Skin epidermis (tissue), 12 donors: Measurements from ENCODE around the gene SLC25A4.
A peak's percentile ranks its signal among the peaks of the same experiment; 100 is the strongest.
"Not testable (repeated sequence)": the region's sequence is repeated elsewhere in the genome, so short reads cannot be mapped to it uniquely, and the experiment has no call there.

Source experiments
- H3K27ac ChIP-seq, 21 experiments: fragments of 200-600 bp; sonication (generic) in 11 of 21; one replicate each; pipeline ENCODE4 v1.5.0; 2020; ENCODE audit warnings: mild to moderate bottlenecking in 3 of 21, inconsistent platforms in 2 of 21, moderate library complexity in 2 of 21
- H3K4me3 ChIP-seq, 7 experiments: fragments of 200-600 bp; sonication (generic) in 2 of 7; one replicate each; pipeline ENCODE4 v1.5.0; 2020; ENCODE audit warnings: inconsistent platforms in 2 of 7, mild to moderate bottlenecking in 2 of 7, moderate library complexity in 1 of 7

The SLC25A4 gene

DNA sequence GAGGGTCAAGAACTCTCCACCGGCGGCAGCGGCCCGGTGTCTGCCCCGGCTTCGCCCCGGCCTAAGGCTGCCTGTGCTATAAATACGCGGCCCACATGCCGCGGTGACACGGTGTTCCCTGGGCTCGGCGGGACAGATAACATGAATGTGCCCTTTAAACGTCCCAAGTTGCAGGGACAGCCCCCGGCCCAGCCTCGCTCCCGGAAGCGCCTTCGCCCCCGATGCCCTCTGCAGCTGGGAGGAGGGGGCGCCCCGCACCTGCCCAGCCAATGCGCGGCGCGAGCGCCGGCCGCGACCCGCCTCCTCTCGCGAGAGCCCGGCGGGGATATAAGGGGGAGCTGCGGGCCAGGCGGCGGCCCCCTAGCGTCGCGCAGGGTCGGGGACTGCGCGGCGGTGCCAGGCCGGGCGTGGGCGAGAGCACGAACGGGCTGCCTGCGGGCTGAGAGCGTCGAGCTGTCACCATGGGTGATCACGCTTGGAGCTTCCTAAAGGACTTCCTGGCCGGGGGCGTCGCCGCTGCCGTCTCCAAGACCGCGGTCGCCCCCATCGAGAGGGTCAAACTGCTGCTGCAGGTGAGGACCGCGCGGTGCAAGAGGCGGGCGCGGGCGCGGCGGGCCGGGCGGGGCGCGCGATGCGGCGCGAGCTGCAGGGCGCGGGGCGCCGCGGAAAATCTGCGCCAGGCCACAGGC lies at the start of gene SLC25A4:
Gene SLC25A4 (plus strand): TSS at position 355 of the 689 bp plus-strand sequence. CDS start 107 bp downstream, at position 462.
- peak within 1 kb of the TSS; percentile 42 to 61 (median 56) for H3K4me3 ChIP-seq
- peak within 1 kb of the TSS in 12 of 21 experiments; percentile 23 to 74 (median 40) for H3K27ac ChIP-seq

DNA sequence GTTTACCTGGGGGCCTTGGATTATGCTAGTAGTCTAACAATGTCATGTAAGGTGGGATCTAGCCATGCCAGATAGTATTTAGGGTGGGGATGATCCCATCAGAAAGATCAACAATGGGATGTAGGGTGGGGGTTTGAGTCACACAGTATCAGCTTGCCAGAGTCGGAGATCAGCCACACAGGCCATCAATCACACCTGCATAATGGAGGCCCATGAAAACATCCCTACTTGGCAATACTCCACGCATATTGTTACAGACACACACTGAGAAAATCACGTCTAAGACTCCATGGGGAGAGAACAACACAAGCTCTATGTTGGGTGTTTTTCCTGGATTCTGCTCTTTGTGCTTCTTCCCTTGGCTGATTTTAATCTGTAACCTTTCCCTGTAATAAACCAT lies 49.5 kb upstream of the SLC25A4 start:
- Histone ChIP-seq H3K27ac (no peak overlapping the region), H3K4me3 (no peak overlapping the region)

DNA sequence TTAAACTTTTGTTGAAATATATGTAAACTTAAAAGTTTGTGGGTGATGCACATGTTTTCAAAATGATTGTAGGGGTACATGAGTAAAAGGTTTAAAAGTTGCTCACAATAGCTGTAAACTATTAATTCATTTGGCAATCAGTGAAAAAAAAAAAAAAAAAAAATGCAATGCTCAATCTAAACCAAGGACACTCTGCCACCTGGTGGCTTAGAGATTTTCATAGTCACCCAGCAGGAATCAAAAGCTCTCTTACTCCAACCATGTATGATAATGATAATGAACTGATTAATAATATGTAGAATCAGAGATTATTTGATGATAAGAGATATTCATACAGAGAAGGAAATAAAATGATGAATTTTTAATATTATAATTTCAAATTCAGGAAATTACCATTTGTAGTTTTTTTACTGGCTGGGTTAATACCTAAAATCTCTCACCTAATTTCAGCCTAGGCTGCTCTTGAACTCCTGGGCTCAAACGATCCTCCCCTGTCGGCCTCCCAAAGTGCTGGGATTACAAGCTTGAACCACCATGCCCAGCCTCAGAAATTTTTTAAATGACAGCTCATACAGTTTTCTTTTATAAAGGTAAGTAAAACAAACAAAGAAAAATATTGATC lies 46.9 kb upstream of the SLC25A4 start:
- no peak overlapping the region for H3K4me3 ChIP-seq

GRCh38 chr4:185098474-185098873 lies 44.6 kb upstream of the SLC25A4 start:
- Histone ChIP-seq H3K4me3 (no peak overlapping the region), H3K27ac (no peak overlapping the region)

More for the DNA sequence above, 46.9 kb upstream of the SLC25A4 start:
- H3K27ac ChIP-seq: no peak overlapping the region

GRCh38 chr4:185099024-185099682 lies 43.9 kb upstream of the SLC25A4 start:
- Histone ChIP-seq H3K4me3 (no peak overlapping the region), H3K27ac (no peak overlapping the region)

DNA sequence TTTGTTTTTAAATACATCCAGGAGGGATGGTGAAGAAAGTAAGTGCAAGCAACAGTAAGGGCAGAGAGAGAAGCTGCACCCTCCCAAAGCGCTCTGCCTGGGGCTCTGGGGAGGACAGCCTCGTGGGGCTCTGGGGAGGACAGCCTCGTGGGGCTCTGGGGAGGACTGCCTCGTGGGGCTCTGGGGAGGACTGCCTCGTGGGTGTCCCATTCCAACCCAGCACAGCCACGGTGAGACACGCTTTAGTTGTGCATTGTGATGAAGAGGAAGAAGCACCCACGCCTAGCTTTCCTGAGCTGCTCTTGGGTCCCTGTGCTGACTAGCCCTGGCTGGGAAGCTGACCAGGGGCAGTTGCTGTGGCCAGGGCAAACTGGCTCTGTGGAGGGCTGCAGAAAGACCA lies 43.1 kb upstream of the SLC25A4 start:
- no peak overlapping the region for H3K4me3 ChIP-seq

GRCh38 chr4:185100423-185100822 lies 42.6 kb upstream of the SLC25A4 start:
- Histone ChIP-seq H3K27ac (no peak overlapping the region), H3K4me3 (no peak overlapping the region)

More for the DNA sequence above, 43.1 kb upstream of the SLC25A4 start:
- no peak overlapping the region for H3K27ac ChIP-seq

DNA sequence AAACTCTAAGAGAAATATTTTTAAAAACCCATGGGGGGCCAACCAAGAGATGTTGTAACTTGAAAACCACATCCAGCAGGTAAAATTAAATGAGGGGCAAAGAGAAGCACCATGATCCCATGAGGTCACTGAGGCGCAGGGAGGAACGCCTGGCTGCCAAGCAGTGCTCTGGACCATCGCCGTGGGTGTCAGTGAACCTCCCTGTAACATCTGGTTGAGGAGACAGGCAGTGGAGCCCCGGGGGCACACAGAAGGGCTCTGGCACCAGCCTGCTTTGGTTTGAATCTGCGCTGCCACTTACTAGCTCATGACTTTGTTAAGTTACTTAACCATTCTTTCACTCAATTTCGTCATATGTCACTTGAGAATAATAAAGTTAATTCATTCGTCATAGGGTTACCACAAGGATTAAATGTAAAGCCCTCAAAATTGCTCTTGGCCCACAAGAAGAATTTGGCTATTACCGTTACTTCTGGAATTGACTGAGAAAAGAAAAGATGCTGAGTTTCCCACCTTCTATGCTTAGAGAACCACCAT lies 41.6 kb upstream of the SLC25A4 start:
- H3K27ac ChIP-seq: no peak overlapping the region
- no peak overlapping the region for H3K4me3 ChIP-seq

- H3K27ac ChIP-seq: no peak overlapping the region
Measured at GRCh38 chr4:185104733-185105132, 38.3 kb upstream of the SLC25A4 start.

GRCh38 chr4:185106353-185106752 lies 36.7 kb upstream of the SLC25A4 start:
- H3K4me3 ChIP-seq: no peak overlapping the region

More at GRCh38 chr4:185104733-185105132, 38.3 kb upstream of the SLC25A4 start:
- H3K4me3 ChIP-seq: no peak overlapping the region

GRCh38 chr4:185107574-185107973 lies 35.5 kb upstream of the SLC25A4 start:
- not testable (repeated sequence) for H3K27ac ChIP-seq, H3K4me3 ChIP-seq

More at GRCh38 chr4:185106353-185106752, 36.7 kb upstream of the SLC25A4 start:
- H3K27ac ChIP-seq: no peak overlapping the region

GRCh38 chr4:185108185-185108584 lies 34.9 kb upstream of the SLC25A4 start:
- no peak overlapping the region for H3K4me3 ChIP-seq
- H3K27ac ChIP-seq: no peak overlapping the region

DNA sequence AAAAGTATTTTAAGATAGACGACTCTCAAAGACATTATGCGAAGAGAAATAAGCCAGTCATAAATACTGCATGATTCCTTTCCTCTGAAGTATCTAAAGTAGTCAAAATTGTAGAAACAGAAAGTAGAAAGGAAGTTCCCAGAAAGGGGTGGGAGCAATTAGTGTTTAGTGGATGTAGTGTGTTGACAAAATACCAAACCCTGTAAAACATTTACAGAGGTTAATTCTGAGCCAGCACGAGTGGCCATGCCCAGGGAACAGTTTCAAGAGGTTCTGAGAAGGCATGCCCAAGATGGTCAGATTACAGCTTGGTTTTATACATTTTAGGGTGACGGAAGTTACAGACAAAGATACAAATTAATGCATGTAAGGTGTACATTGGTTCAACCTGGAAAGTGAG lies 34.4 kb upstream of the SLC25A4 start:
- Histone ChIP-seq H3K27ac (no peak overlapping the region), H3K4me3 (no peak overlapping the region)

- Histone ChIP-seq H3K4me3 (no peak overlapping the region), H3K27ac (no peak overlapping the region)
Measured at GRCh38 chr4:185109736-185110135, 33.3 kb upstream of the SLC25A4 start.

DNA sequence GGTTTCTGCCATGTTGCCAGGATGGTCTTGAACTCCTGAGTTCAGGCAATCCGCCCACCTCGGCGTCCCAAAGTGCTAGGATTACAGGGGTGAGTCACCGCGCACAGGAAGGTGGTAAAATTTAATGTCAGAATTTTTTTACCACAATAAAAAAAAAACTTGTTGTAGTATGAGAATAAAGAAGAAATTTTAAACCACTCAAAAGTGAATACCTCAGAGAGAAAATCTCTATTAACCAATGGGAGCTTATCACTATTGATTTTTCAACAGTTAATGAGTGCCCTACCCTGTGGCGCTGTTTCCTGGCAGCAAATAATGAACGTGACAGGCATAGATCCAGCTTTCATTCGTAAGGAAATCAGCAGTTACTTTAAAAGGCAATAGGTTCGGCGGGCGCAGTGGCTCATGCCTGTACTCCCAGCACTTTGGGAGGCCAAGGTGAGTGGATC lies 32.7 kb upstream of the SLC25A4 start:
- H3K27ac ChIP-seq: no peak overlapping the region
- no peak overlapping the region for H3K4me3 ChIP-seq

- H3K4me3 ChIP-seq: no peak overlapping the region
- no peak overlapping the region for H3K27ac ChIP-seq
Measured at GRCh38 chr4:185112104-185112503, 31.0 kb upstream of the SLC25A4 start.

DNA sequence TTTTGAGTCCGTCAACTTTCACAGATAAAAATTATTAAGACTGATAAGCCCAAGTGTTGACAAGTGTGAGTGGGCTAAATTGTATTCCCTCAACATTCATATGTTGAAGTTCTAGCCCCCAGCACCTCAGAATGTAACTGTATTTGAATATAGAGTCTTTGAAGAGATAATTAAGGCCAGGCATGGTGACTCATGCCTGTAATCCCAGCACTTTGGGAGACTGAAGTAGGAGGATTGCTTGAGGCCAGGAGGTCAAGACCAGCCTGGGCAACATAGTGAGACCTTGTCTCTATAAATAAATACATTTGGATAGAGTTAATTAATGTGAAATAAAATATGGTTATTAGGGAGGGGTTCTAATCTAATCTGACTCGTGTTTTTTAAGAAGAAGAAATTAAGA lies 29.7 kb upstream of the SLC25A4 start:
- Histone ChIP-seq H3K27ac (no peak overlapping the region), H3K4me3 (no peak overlapping the region)

GRCh38 chr4:185115827-185116232 lies 27.2 kb upstream of the SLC25A4 start:
- no peak overlapping the region for H3K27ac ChIP-seq
- H3K4me3 ChIP-seq: no peak overlapping the region

DNA sequence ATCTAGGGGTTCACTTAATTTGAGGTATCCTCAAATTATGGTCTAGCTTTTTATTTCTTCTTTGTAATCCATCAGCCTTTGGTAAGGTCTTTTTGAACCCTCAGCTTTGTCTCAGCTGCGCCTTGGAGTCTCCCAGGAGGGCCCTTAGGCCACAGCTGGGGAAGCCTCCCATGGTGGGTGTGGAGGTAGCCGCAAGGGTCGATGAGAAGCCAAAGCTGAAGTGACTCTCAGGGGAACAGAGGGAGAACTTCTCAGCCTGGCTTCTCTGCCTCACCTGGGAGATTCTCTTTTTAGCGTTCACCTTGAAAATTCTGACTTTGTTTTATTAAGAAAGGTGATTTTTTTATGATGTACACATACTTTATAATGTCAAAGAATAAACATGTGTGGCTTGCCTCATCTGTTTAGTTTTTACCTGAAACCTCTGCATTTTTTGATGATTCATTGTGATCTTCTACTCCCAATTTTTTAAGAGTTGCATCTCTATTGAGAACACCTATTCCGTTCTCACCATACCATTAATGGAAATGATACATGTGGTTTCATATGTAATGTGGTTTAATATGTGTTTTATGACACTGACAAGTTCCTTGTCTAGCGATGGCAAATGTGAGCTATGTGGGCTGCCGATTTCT lies 25.6 kb upstream of the SLC25A4 start:
- Histone ChIP-seq H3K27ac (no peak overlapping the region), H3K4me3 (no peak overlapping the region)

DNA sequence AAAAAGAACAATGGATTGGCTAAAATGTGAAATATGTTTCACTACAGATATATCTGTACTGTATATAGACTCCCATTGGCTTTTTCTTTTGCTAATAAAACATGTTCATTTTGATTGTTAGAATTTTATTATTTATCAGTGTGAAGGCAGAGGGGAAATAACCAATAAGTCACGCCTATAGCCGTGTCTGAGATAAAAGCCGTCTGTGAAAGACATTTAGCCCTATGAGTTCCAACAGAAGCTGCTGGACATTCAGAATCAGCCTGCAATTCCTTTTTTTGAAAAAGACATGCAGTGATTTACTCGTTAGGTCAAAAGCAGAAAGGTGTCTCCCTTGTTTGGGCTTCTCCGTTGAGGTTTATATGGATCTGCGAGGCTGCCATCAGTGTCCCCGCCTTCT lies 24.2 kb upstream of the SLC25A4 start:
- H3K4me3 ChIP-seq: no peak overlapping the region
- no peak overlapping the region for H3K27ac ChIP-seq
